WERI-Rb-1 (cell line): ENCODE data around the gene NUTM1.

Experiments used
- DNase-seq: peaks from one replicate; pipeline ENCODE4 v3.0.0-alpha.2; 2020
- H3K27ac ChIP-seq: fragments of 250-450 bp; sonication (Bioruptor Pico); 2 replicates; pipeline ENCODE4 v1.5.1; 2020; ENCODE audit warnings: mild to moderate bottlenecking, moderate library complexity
- H3K27me3 ChIP-seq: fragments of 250-450 bp; sonication (Bioruptor Pico); 2 replicates; pipeline ENCODE4 v1.5.1; 2021; ENCODE audit warnings: mild to moderate bottlenecking, low read depth, moderate library complexity; ENCODE audit not compliant: insufficient read depth, severe bottlenecking
- H3K36me3 ChIP-seq: fragments of 250-450 bp; sonication (Bioruptor Pico); 2 replicates; pipeline ENCODE4 v1.5.1; 2020; ENCODE audit warnings: mild to moderate bottlenecking, moderate library complexity
- H3K4me3 ChIP-seq: 2 replicates; pipeline ENCODE4 v1.5.1; 2011; ENCODE audit warnings: low read depth, mild to moderate bottlenecking, control low read depth, low read length
- H3K9me3 ChIP-seq: fragments of 250-450 bp; sonication (Bioruptor Pico); 2 replicates; pipeline ENCODE4 v1.5.1; 2021; ENCODE audit warnings: mild to moderate bottlenecking, moderate library complexity; ENCODE audit not compliant: severe bottlenecking
- TF ChIP-seq, protein P1 (sequence below): IDR thresholded peaks from 2 replicates; pipeline ENCODE4 v1.5.1; 2011; ENCODE audit warnings: low read depth, mild to moderate bottlenecking, control low read depth, inconsistent platforms, low read length

Gene NUTM1

DNA sequence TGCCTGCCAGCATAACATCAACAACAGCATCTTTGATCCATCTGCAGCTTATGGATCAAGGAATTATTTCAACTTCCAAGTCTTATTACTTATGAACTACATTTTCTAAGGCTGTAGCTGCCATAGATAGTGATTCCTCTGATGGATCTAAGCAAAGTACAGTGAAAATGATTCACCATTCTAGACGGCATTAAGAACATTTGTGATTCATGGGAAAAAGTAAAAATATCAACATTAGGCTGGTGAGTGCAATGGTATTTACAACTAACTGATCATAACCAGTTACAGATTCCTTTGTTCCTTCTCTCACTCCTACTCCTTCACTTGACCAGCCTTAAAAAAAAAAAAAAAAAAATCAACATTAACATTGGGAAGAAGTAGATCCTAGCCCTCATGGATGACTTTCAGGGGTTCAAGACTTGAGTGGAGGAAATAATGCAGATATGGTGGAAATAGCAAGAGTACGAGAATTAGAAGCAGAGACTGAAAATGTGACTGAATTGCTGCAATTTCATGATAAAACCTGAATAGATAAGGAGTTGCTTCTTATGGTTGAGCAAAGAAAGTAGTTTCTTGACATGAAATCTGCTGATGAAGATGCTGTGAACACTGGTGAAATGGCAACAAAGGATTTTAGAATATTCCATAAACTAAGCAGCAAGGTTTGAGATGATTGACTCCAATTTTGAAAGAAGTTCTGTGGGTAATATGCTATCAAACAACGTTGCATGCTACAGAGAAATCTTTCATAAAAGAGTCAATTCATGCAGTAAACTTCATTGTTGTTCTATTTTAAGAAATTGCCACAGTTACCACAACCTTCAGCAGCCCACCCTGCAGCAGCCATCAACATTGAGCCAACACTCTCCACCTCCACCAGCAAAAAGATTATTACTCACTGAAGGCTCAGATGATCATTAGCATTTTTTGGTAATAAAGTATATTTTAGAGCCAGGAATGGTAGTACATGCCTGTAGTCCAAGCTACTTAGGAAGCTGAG, 28.3 kb upstream of the NUTM1 start:
- Histone ChIP-seq H3K9me3 (no peaks in the 10 kb centered on the region), H3K4me3 (no peak overlapping the region), H3K27me3 (no peaks in the 10 kb centered on the region), H3K27ac (no peak overlapping the region), H3K36me3 (no peaks in the 10 kb centered on the region)
- DNase-seq, result no peak
- TF ChIP-seq, protein P1, sequence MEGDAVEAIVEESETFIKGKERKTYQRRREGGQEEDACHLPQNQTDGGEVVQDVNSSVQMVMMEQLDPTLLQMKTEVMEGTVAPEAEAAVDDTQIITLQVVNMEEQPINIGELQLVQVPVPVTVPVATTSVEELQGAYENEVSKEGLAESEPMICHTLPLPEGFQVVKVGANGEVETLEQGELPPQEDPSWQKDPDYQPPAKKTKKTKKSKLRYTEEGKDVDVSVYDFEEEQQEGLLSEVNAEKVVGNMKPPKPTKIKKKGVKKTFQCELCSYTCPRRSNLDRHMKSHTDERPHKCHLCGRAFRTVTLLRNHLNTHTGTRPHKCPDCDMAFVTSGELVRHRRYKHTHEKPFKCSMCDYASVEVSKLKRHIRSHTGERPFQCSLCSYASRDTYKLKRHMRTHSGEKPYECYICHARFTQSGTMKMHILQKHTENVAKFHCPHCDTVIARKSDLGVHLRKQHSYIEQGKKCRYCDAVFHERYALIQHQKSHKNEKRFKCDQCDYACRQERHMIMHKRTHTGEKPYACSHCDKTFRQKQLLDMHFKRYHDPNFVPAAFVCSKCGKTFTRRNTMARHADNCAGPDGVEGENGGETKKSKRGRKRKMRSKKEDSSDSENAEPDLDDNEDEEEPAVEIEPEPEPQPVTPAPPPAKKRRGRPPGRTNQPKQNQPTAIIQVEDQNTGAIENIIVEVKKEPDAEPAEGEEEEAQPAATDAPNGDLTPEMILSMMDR, result no peak

DNA sequence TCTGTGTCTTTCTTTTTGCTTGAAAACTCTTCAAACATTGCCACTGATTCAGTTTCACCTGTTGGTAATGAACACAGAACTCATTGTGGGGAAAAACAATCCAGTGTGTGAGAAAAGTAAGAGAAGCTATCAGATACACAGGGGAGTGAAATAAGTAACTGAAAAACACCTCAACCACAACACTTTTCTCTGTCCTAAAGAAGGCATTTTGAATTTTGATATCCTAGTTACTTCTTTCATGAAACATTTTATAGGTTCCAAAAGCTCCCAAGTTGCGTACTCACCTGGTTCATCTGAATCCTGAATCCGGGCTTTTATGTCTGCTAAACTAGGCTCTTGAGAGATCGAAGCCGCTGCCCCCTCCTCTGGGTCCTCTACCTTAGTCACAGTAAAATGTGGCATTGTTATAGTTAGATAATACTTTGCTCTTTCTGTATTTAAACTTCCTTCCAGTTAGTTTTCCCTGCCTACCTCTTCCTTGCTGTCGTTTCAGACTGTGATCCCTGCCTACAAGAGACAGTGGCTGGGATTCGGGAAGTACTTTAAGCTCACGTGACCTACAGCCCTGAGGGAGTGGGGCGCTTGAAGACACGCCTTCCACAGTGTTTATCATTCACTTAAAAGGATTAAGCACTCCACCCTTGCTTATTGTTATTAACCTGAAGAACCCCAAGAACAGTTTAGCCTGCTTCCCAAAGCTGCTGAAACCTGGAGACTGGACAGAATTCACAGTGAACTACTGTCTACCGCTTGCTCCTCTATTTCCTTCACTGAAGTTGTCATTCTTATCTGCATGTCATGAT, 24.6 kb upstream of the NUTM1 start:
- peak; percentile 80 for DNase-seq
- peak overlapping the region; percentile 51 for H3K27ac ChIP-seq
- no peaks in the 10 kb centered on the region for H3K36me3 ChIP-seq
- H3K4me3 ChIP-seq, result peak overlapping the region; percentile 75
- no peaks in the 10 kb centered on the region for H3K27me3 ChIP-seq
- no peaks in the 10 kb centered on the region for H3K9me3 ChIP-seq
- TF ChIP-seq, protein P1, result no peak

DNA sequence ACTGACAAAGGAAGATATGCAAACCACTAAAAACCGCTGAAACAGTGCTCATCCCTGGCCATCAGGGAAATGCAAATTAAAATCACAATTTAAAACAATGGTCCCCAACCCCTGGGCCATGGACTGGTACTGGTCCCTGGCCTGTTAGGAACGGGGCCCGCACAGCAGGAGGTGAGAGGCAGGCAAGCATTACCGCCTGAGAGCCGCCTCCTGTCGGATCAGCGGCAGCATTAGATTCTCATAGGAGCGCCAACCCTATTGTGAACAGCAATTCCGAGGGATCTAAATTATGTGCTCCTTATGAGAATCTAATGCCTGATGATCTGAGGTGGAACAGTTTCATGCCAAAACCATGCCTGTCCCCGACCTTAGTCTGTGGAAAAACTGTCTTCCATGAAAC, 19.9 kb upstream of the NUTM1 start:
- TF ChIP-seq, protein P1, result no peak
- H3K36me3 ChIP-seq, result no peaks in the 10 kb centered on the region
- no peak overlapping the region for H3K27ac ChIP-seq
- H3K4me3 ChIP-seq, result no peak overlapping the region
- no peaks in the 10 kb centered on the region for H3K27me3 ChIP-seq
- H3K9me3 ChIP-seq, result no peaks in the 10 kb centered on the region
- DNase-seq, result no peak

DNA sequence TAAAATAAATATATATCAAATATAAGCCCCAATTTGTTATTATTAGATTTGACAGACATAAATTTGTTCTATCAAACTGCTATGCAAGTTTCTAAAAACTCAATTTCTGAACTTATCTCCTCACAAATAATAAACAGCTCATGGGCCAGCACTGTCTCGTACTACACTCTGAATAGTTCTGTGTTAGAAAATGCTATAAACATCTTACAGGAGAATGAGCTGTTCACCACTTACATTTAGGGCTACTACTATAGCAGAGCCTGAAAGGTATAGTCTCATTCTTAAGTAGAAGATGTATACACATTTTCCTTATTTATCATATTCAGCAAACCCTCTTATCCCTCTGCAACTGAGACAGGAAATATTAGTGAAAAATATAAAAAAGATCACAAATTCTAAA, 18.2 kb upstream of the NUTM1 start:
- Histone ChIP-seq H3K4me3 (no peak overlapping the region), H3K27ac (no peak overlapping the region), H3K27me3 (no peaks in the 10 kb centered on the region), H3K36me3 (no peaks in the 10 kb centered on the region), H3K9me3 (no peaks in the 10 kb centered on the region)
- DNase-seq, result no peak
- TF ChIP-seq, protein P1, result no peak

DNA sequence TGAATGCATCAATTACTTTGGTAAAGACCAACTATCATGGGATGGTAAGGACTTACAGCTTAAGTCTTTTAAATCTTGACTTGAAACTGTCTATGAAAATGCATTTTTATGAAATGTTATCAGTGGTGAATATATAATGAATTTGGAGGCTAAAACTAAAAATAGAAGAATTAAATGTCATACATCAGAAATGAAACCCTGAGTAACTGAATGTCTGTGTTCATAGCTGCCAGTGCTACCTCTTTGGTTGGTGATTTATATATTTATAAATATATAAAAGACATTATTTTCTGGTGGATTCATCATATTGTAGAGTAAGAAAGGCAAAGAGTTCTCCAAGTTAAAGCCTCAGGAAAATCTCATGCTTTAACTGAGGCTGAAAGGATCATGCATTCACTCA, 17.7 kb upstream of the NUTM1 start:
- TF ChIP-seq, protein P1, result no peak
- Histone ChIP-seq H3K4me3 (no peak overlapping the region), H3K27ac (no peak overlapping the region), H3K27me3 (no peaks in the 10 kb centered on the region), H3K36me3 (no peaks in the 10 kb centered on the region), H3K9me3 (no peaks in the 10 kb centered on the region)
- no peak for DNase-seq
